SW480 (cell line): Measurements from ENCODE around the gene GNAQ.
A peak's percentile ranks its signal among the peaks of the same experiment; 100 is the strongest.
"Not testable (repeated sequence)": the region's sequence is repeated elsewhere in the genome, so short reads cannot be mapped to it uniquely, and the experiment has no call there.

ENCODE experiments used
- DNase-seq: peaks from one replicate; pipeline ENCODE4 v3.0.0-alpha.2; 2016; ENCODE audit warnings: low spot score

The GNAQ gene

DNA sequence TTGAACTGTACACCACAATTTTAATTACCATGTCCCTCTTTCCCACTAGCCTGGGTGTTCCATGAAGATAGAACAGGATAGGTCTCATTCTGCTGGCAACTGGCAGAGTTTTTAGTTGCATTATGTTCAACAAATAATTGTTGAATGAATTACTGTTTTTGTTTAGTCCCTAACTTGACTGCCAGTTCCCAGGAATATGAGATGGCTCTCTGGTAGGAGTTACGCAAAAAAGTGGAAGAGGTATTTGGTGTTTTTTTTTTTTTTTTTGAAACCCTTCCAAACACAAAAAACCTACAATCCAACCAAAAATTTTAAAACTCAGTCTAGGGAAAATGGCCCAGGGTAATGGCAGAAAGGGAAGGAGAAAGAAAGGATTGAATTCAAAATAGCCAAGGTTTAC lies 153.6 kb downstream of the GNAQ start:
- DNase-seq: no peak

- DNase-seq: no peak
Observed at GRCh38 chr9:77876590-77876989, 155.0 kb downstream of the GNAQ start.

DNA sequence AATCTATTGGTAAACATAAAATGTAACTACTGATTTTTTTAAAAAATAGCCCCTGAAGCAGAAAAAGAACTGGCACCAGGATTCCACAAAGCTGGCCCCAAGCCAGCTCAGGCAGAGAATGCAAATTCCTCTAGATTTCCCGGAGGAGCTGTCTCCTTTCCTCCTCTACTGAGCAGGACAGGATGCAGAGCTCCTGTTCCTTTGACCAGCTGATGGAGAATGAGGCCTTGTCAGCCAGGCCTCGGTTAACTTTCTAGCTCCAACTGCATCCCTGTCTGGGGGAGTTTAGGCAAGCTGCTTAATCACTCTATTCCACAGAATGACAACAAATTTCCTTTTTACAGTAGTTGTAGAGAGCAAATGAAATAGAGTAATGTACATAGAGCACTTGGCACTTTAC lies 155.5 kb downstream of the GNAQ start:
- DNase-seq: no peak

DNA sequence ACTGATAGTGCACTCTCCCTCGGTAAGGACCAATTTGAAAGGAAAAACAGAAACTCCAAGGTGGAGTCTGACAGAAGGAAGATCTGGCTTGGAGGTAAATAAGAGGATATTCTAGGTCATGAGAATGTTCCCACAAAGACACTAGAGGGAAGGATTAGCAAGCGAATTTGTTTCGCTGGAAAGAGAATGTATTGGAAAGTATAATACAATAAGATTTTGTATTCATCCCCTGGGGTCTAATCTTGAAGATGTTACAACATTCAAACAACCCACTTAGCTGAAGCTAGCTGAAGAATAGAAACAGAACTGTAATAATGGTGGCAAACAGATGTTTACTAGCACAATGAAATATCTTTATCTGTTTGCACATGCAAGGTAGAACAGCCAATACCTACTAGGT lies 158.7 kb downstream of the GNAQ start:
- DNase-seq: no peak

DNA sequence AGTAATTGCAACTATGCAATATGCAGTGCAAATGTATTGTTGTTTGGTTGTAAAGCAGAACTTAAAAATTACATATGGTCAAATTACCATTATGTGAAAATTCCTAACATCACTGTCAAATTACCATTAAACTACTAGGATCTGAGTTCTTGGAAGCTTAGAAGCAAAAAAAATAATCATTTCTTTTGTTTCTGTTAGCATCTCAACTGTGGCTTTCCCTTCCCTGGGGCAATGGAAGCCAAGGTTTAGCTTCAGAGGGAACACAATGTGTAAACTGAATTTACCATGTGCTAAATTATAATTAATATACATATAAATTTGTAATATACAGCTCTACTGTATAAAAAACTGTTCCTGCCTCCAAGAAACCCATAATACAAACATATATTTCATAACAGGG lies 159.4 kb downstream of the GNAQ start:
- no peak for DNase-seq

GRCh38 chr9:77871483-77871882 lies 160.1 kb downstream of the GNAQ start:
- DNase-seq: no peak

GRCh38 chr9:77866878-77867277 lies 164.7 kb downstream of the GNAQ start:
- no peak for DNase-seq

DNA sequence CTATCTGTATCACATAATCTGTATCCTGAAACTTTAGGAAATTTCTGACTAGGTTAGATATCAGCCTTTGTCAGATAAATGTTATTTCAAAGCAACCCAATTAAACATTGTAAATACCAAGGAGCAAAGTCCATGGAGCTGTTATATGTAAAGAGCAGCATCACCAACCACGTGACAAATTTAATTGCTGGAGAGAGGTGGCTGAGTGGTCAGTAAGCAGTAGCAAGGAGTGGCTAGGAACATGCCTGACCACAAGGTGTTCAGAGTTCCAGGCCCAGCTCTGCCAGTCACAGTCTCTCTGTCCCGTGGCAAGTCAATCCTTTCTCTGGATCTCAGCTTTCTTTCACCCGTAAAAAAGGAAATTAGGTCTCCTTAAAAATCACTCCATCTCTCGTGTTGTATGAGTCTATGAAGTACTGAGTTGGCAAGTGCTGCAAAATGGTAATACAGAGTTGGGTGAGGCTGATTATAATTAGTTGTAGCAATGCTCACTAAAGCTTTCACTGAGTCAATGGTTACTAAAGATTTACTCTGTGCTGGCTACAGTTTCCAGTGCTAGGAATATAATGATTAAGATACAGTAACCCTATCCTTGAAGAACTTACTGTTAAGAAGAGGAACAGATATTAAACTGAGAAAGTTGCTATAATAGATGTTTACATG lies 166.1 kb downstream of the GNAQ start:
- DNase-seq: peak; percentile 42

GRCh38 chr9:77864211-77864889 lies 167.3 kb downstream of the GNAQ start:
- DNase-seq: no peak

GRCh38 chr9:77863638-77864037 lies 168.0 kb downstream of the GNAQ start:
- DNase-seq: not testable (repeated sequence)

GRCh38 chr9:77860953-77861352 lies 170.7 kb downstream of the GNAQ start:
- DNase-seq: not testable (repeated sequence)

- no peak for DNase-seq
Observed at GRCh38 chr9:77857513-77858259, 173.9 kb downstream of the GNAQ start.

DNA sequence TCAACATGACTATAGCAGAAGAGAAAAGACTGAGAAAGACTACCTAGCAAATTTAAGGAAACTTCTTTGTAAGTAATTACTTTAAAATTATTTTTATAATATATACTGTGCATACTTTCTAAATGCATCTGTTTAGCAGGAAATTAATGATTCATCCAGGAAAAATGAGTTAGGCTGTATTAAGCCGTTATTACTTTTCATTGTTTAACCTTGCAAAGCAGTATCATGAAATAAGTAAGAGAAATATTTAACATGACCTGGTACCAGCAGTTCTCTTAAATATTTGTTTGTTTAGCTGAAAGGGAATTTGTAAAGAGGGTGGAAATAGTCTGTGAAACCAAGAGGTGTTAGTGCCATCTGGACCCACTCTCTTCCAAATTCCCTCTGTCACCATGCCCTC lies 175.0 kb downstream of the GNAQ start:
- DNase-seq: no peak

- DNase-seq: no peak
Observed at GRCh38 chr9:77854916-77855311, 176.7 kb downstream of the GNAQ start.

DNA sequence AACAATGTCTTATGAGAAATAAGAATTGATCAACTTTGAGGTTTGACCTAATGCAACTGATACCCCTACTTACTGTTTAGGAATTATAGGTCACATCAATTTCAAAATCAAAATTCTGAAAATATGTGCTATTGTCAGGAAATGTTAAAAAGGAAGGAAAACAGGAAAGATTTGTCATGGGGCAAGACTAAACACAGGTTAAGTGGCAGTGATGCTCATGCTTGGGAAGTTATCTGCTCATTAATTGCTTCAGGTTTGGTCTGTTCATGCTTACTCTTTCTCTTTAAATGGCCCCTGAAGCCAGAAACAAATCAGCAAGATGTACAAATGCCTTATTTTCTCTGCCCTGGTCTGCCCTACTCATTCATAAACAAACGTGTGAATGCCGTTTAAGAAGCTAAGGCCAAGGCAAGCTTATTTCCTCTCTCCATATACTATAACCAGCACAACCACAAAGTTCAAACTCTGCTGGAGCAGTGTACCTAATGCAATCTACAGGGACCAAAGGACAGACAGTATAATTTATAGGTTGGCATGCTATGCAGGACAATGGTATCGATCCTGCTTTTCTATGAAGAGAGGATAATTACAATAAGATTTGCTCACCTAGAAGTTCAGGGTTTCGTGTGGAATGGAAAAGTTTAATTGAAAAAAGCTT lies 177.2 kb downstream of the GNAQ start:
- DNase-seq: no peak

GRCh38 chr9:77853716-77854115 lies 177.9 kb downstream of the GNAQ start:
- no peak for DNase-seq

DNA sequence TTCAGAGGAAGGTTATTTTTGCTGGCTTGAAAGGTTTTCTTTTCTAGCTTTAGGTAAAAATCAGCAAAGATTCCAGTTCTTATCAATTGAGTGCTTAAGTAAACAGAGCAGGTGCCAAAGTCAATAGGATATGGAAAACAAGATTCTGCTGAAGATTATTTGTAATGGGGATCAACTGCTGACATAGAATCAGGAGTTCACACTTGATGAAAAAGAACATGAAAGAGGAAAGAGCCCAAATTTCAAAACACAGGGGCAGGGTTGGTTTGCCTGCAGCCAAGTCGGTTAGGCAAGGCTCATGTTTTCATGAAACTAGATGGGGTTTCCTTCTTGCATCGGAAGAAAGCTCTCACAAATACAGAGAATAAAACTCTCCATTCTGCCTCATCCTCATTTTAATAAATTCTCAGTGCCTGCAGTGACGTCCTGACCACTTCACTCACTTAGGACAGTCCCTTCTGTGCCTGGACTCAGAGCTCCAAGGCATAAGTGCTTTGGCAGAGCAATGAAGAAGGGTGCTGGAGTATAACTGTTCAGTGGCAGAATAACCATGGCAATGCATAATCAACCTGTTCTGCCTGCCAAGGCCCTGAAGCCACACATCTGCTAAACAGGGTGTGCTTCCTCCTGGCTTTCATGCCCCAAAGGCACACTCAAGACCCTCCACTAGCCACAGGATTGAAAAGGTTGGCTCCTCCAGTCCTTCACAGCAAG lies 179.6 kb downstream of the GNAQ start:
- DNase-seq: no peak

DNA sequence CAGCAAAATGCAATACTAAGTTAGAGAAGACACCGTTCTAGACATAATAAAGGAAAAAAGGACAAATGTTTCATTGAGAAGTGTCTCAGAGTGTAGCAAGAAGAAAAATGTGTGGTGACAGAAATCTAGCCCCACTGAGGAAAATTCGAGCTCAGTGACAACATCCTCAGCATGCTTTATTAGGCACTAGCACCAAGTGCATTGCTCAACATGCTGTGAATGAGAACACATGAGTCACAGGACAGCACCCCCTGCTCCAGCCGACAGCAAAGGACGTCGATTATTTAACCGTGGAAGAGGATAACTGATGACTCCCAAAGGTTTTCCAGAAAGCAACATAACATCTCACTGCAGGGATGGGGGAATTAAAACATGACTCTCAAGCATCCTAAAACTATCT lies 182.7 kb downstream of the GNAQ start:
- no peak for DNase-seq

- no peak for DNase-seq
Observed at GRCh38 chr9:77848404-77848803, 183.2 kb downstream of the GNAQ start.

GRCh38 chr9:77847626-77848025 lies 184.0 kb downstream of the GNAQ start:
- DNase-seq: no peak

GRCh38 chr9:77847059-77847499 lies 184.5 kb downstream of the GNAQ start:
- no peak for DNase-seq

DNA sequence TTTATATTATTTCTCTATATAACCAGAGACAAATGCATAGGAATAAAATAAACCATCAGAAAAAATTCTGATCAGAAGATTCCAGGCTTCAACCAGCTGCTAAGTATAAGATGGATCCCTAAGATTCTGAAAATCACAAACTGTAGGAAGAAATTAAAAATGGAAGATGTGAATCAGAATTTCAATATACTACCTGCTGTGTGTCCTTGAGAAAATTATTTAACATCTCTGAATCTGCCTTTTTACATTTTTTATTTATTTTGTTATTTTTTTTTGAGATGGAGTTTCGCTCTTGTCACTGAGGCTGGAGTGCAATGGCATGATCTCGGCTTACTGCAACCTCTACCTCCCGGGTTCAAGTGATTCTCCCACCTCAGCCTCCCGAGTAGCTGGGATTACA lies 187.2 kb downstream of the GNAQ start:
- DNase-seq: no peak
